HG03432 (cell line): Measurements from ENCODE around the gene SETD5.

Experiments
- ATAC-seq: cut with Tn5 transposase; IDR thresholded peaks from one replicate; pipeline ENCODE4 v1.9.1; 2021; ENCODE audit warnings: mild to moderate bottlenecking, moderate library complexity; ENCODE audit not compliant: unreplicated experiment

Gene SETD5

DNA sequence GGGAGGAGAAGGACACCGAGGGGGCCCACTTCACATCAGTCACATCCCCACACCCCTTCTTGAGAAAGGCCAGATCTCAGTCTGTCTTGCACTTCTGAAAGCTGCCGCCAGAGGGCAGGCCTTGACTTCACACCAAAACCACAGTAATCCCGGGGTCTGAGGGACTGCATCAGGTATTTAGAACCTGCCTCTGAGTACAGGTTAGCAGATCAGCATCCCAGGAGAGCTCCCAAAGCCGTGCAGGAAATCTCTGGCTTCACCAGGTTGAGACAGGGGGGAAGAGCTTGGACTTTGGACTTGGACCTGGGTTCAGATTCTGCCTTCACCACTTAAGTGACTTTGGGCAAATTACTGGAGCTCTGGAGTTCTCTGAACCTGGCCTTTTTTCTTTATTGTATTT lies 105.9 kb downstream of the SETD5 start:
- peak; percentile 47 for ATAC-seq

DNA sequence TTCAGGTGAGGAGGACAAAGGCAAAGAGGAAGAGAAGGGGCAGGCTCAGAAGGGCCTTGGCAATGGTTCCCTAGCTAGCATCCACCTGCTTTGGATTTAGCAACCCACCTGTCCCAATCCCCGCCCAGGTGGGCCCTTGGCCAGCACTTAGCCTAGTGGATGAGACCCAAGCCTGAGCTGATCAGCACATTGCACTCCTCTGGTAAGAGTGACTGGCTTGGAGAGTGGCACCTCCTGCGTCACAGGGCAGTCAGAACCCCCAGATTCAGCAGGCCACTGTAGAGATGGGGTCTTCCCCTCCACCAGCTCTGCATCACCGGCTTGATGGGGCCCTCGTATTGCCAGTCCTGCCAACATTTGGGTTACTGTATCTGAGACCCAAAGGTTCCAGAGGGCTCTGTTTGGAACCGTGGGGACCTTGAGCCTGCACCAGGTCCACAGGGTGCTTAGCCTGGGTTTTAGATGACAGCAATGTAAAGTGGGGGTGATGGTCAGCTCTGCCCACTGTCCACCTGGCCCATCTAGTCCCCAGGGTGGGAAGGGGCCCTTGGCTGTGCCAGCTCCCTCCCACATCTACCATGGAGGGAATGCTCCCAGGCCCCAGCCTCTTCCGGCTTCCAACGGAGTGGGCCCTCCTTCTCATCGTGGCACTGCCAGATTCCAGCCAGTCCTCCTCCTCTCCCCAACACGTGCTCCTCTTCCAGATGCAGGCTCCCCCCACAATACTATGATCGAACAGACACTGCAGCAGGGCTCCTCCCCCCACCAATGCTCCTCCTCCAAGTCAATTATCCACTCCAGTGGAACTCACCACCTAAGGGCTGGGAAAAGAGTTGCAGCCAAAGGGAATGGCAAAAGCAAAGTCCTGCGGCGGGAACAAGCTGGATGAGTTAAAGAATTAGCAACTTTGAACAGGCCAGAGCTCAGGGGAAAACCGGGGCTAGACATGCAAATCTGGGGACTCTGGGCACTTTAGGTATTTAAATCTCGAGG lies 110.5 kb downstream of the SETD5 start:
- ATAC-seq = no peak

DNA sequence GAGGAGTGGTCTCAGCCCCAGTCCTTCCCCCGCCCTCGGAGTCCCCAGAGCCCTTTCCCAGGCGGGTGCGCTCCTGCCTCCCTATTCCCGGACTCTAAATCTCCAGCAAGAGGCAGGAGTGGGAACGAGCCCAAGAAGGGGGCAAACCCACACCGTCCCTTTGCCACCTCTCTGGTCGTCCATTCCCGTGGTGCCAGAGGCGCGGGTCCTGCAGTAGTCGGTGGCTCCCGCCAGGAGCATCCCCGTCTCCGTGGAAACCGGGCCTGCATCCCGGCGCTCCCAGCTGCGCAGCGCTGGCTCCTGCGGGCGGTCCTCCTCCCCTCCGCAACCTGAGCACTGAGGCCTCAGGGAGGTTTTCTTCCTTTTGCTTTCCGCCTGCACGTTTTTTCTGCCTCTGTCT lies 111.4 kb downstream of the SETD5 start:
- no peak for ATAC-seq

DNA sequence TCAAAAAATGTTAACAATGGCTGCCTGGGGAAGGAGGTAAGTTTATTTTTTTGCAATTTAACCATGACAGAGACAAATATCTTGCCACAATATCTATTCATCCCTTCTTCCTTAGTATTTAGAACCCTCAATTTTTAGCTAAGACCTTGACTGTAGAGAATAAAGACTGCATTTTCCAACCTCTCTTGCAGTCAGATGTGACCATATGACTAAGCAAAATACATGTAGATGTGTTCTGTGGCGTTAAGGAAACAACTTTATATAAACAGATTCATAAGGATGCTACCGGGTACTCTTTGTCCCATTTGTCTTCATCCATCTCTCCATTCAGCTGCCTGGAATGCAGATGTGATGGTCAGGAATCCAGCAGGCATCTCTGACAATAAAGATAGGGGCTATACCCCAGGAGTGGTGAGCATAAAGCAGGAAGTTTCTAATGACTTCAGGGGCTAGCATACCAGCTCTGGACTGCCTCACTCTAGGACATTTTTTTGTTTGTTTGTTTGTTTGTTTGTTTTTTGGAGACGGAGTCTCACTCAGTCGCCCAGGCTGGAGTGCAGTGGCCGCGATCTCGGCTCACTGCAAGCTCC lies 115.1 kb downstream of the SETD5 start:
- no peak for ATAC-seq

DNA sequence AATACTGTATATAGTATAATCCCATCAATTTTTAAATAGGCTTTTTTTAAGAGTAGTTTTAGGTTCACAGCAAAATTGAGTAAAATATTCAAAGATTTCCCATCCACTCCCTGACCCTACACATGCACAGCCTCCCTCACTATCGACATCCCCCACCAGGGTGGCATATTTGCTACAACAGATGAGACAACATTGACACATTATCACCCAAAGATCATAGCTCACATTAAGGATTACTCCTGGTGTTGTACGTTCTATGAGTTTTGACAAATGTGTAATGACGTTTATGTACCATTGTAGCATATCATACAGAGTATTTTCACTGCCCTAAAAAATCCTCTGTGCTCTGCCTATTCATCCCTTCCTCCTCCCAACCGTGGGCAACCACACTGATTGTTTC lies 116.9 kb downstream of the SETD5 start:
- no peak for ATAC-seq

DNA sequence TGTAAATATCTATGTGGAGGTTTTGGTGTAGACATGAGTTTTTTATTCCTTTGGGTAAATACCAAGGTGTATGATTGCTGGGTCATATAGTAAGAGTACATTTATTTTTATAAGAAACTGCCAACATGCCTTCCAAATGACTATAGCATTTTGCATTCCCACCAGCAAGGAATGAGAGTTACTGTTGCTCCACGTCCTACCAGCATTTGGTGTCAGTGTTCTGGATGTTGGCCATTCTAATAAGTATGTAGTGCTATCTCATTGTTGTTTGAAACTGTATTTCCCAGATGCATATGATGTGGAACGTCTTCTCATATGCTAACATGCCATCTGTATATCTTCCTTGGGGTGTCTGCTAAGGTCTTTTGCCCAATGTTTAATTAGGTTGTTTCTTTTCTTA lies 117.5 kb downstream of the SETD5 start:
- ATAC-seq = no peak

DNA sequence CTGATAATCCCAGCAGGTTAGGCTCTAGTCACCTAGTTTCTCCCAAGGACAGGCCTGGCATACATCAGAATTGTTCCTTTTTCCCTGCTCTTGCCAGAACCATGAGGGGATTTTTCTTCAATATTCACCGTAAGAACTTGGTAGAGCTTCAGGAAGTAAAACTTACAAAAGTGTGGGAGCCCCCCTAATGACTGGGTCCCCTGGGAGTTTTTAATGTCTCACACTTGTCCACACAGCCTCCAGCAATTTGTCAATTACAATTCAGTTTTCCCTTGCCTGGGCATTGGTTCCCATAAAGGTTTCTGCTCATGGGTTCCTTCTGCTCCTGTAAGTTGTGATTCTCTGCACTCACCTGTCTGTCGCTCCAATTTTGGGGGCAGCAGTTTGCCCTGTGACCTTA lies 127.7 kb downstream of the SETD5 start:
- no peak for ATAC-seq
